ENCODE measurements around the gene CDC42BPG.
A peak's percentile ranks its signal among the peaks of the same experiment; 100 is the strongest.

CDC42BPG gene

GRCh38 chr11:64841592-64842365 is 2.7 kb downstream of the CDC42BPG start:
- peak; percentile 42 for DNase-seq (ENCODE audit: low read depth)
- peak overlapping the region; percentile 82 for H3K4me3 ChIP-seq (ENCODE audit: low read length)
- TF ChIP-seq, protein P1, sequence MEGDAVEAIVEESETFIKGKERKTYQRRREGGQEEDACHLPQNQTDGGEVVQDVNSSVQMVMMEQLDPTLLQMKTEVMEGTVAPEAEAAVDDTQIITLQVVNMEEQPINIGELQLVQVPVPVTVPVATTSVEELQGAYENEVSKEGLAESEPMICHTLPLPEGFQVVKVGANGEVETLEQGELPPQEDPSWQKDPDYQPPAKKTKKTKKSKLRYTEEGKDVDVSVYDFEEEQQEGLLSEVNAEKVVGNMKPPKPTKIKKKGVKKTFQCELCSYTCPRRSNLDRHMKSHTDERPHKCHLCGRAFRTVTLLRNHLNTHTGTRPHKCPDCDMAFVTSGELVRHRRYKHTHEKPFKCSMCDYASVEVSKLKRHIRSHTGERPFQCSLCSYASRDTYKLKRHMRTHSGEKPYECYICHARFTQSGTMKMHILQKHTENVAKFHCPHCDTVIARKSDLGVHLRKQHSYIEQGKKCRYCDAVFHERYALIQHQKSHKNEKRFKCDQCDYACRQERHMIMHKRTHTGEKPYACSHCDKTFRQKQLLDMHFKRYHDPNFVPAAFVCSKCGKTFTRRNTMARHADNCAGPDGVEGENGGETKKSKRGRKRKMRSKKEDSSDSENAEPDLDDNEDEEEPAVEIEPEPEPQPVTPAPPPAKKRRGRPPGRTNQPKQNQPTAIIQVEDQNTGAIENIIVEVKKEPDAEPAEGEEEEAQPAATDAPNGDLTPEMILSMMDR (IDR thresholded peaks at IDR 0.05; ENCODE audit: insufficient read depth, low read depth, low read length, missing control alignments): no peak

DNA sequence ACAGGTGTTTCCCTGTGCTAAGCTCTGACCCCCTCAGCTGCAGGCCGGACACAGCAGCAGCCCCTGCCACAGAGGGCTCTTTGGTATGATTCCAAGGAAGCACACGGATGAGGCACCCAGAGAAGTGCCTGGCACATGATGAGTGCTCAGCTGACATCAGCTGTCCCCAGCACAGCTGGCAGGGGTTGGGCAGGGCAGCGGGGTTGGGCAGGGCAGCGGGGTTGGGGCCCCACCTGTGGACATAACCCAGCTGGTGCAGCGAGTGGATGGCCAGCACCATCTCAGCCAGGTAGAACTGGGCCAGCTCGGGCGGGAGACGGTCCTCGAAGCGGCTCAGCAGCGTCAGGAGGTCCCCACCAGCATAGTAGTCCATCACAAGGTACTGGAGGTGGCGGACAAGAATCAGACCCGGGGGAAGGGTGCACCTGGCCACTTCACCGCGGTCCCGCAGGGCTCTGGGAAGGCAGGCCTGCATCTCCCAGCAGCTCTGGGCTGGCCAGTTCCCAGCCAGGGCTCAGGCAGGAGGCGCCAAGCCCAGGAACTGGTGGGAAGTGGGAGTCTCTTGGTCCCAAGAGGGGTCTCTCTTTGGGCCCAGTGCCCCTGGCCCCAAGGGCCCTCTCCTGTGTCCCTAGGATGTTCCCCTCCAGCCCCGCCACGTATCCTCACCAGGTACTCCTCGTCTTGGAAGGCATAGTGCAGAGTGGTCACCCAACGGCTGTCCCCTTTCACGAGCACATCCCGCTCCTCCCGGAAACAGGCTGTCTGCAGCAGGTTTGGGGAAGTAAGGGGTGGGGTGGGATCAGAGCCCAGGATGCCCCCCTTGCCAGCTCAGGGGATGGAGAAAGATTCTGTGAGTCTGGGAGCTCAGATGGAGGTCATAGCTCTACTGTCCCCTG is 4.3 kb downstream of the CDC42BPG start:
- TF ChIP-seq, protein P1 (IDR thresholded peaks at IDR 0.05; ENCODE audit: insufficient read depth, low read depth, low read length, missing control alignments): no peak
- no peak overlapping the region for H3K4me3 ChIP-seq (ENCODE audit: low read length)
- DNase-seq (ENCODE audit: low read depth): no peak

DNA sequence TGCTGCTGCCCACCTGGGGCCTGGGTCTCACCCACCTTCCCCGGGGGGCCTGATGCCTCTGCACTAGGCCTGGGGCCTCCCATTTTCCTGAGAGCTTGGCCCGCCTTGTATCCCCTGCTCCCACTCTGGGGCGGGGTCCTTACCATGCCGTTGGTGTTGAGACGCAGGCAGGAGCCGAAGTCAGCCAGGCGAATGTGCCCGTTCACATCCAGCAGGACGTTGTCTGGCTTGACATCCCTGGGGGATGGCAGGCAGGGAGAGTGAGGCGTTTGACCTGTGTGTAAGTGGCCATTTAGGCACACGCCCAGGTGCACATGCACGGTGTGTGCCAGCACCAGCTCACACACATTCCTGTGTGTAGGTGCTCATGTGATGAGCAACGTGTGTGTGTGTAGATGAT is 5.1 kb downstream of the CDC42BPG start:
- H3K4me3 ChIP-seq (ENCODE audit: low read length): no peak overlapping the region
- DNase-seq (ENCODE audit: low read depth): no peak
- TF ChIP-seq, protein P1 (IDR thresholded peaks at IDR 0.05; ENCODE audit: insufficient read depth, low read depth, low read length, missing control alignments): no peak

GRCh38 chr11:64838600-64839334 is 5.7 kb downstream of the CDC42BPG start:
- TF ChIP-seq, protein P1 (IDR thresholded peaks at IDR 0.05; ENCODE audit: insufficient read depth, low read depth, low read length, missing control alignments): no peak
- no peak for DNase-seq (ENCODE audit: low read depth)
- no peak overlapping the region for H3K4me3 ChIP-seq (ENCODE audit: low read length)

- no peak for DNase-seq (ENCODE audit: low read depth)
- TF ChIP-seq, protein P1 (IDR thresholded peaks at IDR 0.05; ENCODE audit: insufficient read depth, low read depth, low read length, missing control alignments): no peak
- no peak overlapping the region for H3K4me3 ChIP-seq (ENCODE audit: low read length)
These were observed 6.5 kb downstream of the CDC42BPG start for GRCh38 chr11:64837887-64838351.

GRCh38 chr11:64836448-64837072 is 7.9 kb downstream of the CDC42BPG start:
- DNase-seq (ENCODE audit: low read depth): no peak
- H3K4me3 ChIP-seq (ENCODE audit: low read length): no peak overlapping the region
- TF ChIP-seq, protein P1 (IDR thresholded peaks at IDR 0.05; ENCODE audit: insufficient read depth, low read depth, low read length, missing control alignments): no peak

All from epithelial cell of esophagus (primary cell).